ENCODE results near the gene GTPBP3. TPM values are rescaled to one million over a fixed set of nuclear protein-coding genes. Genes with fewer than 3 reads are reported as not detected.

The GTPBP3 gene
- total and polyA plus RNA-seq, 2 of the 8 experiments (the other 6 are each of a cell fraction or from before 2014, with no cell fraction given): 30.4 to 56.0 TPM

GRCh38 chr19:17332360-17332676 lies 5.0 kb upstream of the GTPBP3 start:
- H4K91ac ChIP-seq (replicated peaks; ENCODE audit: insufficient read length, low read length): no peak overlapping the region
- H2BK120ac ChIP-seq (replicated peaks; ENCODE audit: low read depth, low read length): no peak overlapping the region
- peaks cover 19% of the 10 kb centered on the region for H3K23me2 ChIP-seq (ENCODE audit: low read depth, low read length)
- H3K9me3 ChIP-seq (ENCODE audit: insufficient read depth in 2 of 2, low read depth in 1 of 2, low read length in 1 of 2): no peaks in the 10 kb centered on the region
- no peak overlapping the region for H4K8ac ChIP-seq (ENCODE audit: extremely low read depth, insufficient read depth, low read length)
- no peak overlapping the region for H2AK5ac ChIP-seq (ENCODE audit: low read depth, low read length)
- no peaks in the 10 kb centered on the region; a peak in 1 of 7 replicates for H3K27me3 ChIP-seq (replicated peaks in 1 of 4; ENCODE audit: control insufficient read depth in 3 of 4, extremely low read depth in 1 of 4, insufficient read depth in 3 of 4, low read length in 3 of 4)
- no peak overlapping the region for H2AFZ ChIP-seq (ENCODE audit: low read length)
- TF ChIP-seq SUZ12 (IDR thresholded peaks at IDR 0.05; ENCODE audit: low read length): no peak
- TF ChIP-seq SIN3A (conservative IDR thresholded peaks at IDR 0.05 in 1 of 2, IDR thresholded peaks at IDR 0.05 in 1 of 2; ENCODE audit: low read depth in 1 of 2, low read length in 2 of 2): peak in 1 of 2 experiments; percentile 80; a peak in 1 of 4 replicates
- H2BK5ac ChIP-seq (ENCODE audit: low read depth, low read length): no peak overlapping the region
- 0 out of 2 replicates have a peak, but pooled peaks cover 2% of the 10 kb centered on the region for H3K79me1 ChIP-seq (ENCODE audit: low read depth, low read length)
- no peak overlapping the region for H3K18ac ChIP-seq (ENCODE audit: extremely low read depth, low read length)
- H3K27ac ChIP-seq (ENCODE audit: low read depth, low read length): no peak overlapping the region
- H4K20me1 ChIP-seq (replicated peaks in 1 of 2; ENCODE audit: control insufficient read depth in 1 of 2, insufficient read depth in 2 of 2, low read length in 2 of 2): peaks cover 0 to 14% of the 10 kb centered on the region in 2 experiments
- H2BK15ac ChIP-seq (ENCODE audit: low read length): no peak overlapping the region
- H3K9ac ChIP-seq (replicated peaks in 1 of 4; ENCODE audit: extremely low read depth in 1 of 4, low read depth in 3 of 4, low read length in 3 of 4): no peak overlapping the region
- no peak overlapping the region for H3K4me3 ChIP-seq (ENCODE audit: extremely low read depth in 1 of 4, insufficient read depth in 2 of 4, low read depth in 3 of 4, low read length in 4 of 4)
- no peak overlapping the region for H2BK12ac ChIP-seq (ENCODE audit: low read depth, low read length)
- H3K4me1 ChIP-seq (replicated peaks in 1 of 4; ENCODE audit: control insufficient read depth in 3 of 4, insufficient read depth in 4 of 4, low read length in 3 of 4): peaks cover 0 to 24% (median 18%) of the 10 kb centered on the region in 4 experiments; a peak in 6 of 7 replicates
- no peak overlapping the region for H3K4ac ChIP-seq (replicated peaks; ENCODE audit: insufficient read length, low read depth, low read length)
- ChIA-PET CTCF (ENCODE audit: partially characterized antibody) (interaction anchor here (0.6 to 2.8 kb wide), 15 partner anchors 11 to 233 kb away, joined by 3 to 14 read pairs (median 4); no protein-coding TSS in a partner anchor), POLR2A (ENCODE audit: partially characterized antibody) (interaction anchor here (1.2 to 17.1 kb wide), 6 partner anchors 7 to 106 kb away, joined by 3 to 329 read pairs (median 11); partner anchors contain the start of genes ABHD8, DDA1, MRPL34 and OCEL1)
- 90% methylated on average over 8 of the region's 8 CpGs; no CpG with 5 or more reads in 1 of the 2 experiments for WGBS, 2 experiments (ENCODE audit: extremely low coverage in 1 of 2, insufficient coverage in 1 of 2, insufficient read length in 1 of 2, insufficient replicate concordance in 2 of 2, low coverage in 1 of 2, low lambda C conversion rate in 2 of 2, missing lambda C conversion rate in 1 of 2)
- no peak overlapping the region for H2BK20ac ChIP-seq (ENCODE audit: low read length)
- no peaks in the 10 kb centered on the region for H3K36me3 ChIP-seq (ENCODE audit: control insufficient read depth in 2 of 4, insufficient read depth in 4 of 4, low read length in 3 of 4)
- no peak overlapping the region for H3K14ac ChIP-seq (ENCODE audit: insufficient read length)
- H3K79me2 ChIP-seq (ENCODE audit: control insufficient read depth in 1 of 2, insufficient read depth in 2 of 2, low read length in 2 of 2): no peaks in the 10 kb centered on the region
- DNase-seq (ENCODE audit: low read depth in 1 of 2, low spot score in 2 of 2): no peak
- H3K56ac ChIP-seq (replicated peaks; ENCODE audit: insufficient read length, low read depth, low read length): no peak overlapping the region
- no peak overlapping the region for H4K5ac ChIP-seq (ENCODE audit: insufficient read length, low read depth, low read length)
- no peak overlapping the region for H3K23ac ChIP-seq (ENCODE audit: insufficient read length)
- no peak overlapping the region; a peak in 1 of 4 replicates for H3K4me2 ChIP-seq (ENCODE audit: insufficient read depth in 1 of 2, low read depth in 2 of 2, low read length in 2 of 2)
- no peak for FAIRE-seq
